ENCODE data around the gene PANX1.

- TF ChIP-seq CTCF (IDR thresholded peaks at IDR 0.05), result no peak
- no peak for TF ChIP-seq EZH2 (IDR thresholded peaks at IDR 0.05; ENCODE audit: borderline replicate concordance, insufficient read depth, low read depth, low read length, poor library complexity, severe bottlenecking)
Observed at GRCh38 chr11:94134651-94135512, 6.2 kb downstream of the PANX1 start.

Measured in B cell (primary cell).